CD14-positive monocyte (primary cell): ENCODE results near the gene RTP3. TPM values are rescaled to one million over a fixed set of nuclear protein-coding genes. Genes with fewer than 3 reads are reported as not detected.

Experiments
- DNase-seq, 3 donors: peaks; one replicate each; pipeline ENCODE4 v3.0.0-alpha.2; 2011 to 2022
- H2AFZ ChIP-seq: 2 replicates; pipeline ENCODE4 v1.6.0; 2012; ENCODE audit warnings: mild to moderate bottlenecking, low read depth, low read length, inconsistent platforms; ENCODE audit not compliant: insufficient read depth, poor library complexity, severe bottlenecking
- H3K27ac ChIP-seq, 2 donors: 1 replicate in 1 of 2; 2 replicates in 1 of 2; pipeline ENCODE4 v1.5.1; 2012 to 2013; ENCODE audit warnings: low read length in 2 of 2, control low read depth in 1 of 2, inconsistent platforms in 1 of 2, low read depth in 1 of 2, mild to moderate bottlenecking in 1 of 2
- H3K27me3 ChIP-seq, 2 donors: one replicate each; pipeline versions ENCODE4 v1.6.0 to v1.6.1; 2011 to 2013; ENCODE audit warnings: low read length in 2 of 2; ENCODE audit not compliant: control insufficient read depth in 2 of 2, insufficient read depth in 2 of 2
- H3K36me3 ChIP-seq, 2 donors: replicated peaks in 1 of 2; 1 replicate in 1 of 2; 2 replicates in 1 of 2; pipeline versions ENCODE4 v1.5.1 to v1.6.1; 2012 to 2013; ENCODE audit warnings: low read length in 2 of 2, control low read depth in 1 of 2, inconsistent platforms in 1 of 2, mild to moderate bottlenecking in 1 of 2; ENCODE audit not compliant: insufficient read depth in 2 of 2, control insufficient read depth in 1 of 2
- H3K4me1 ChIP-seq, 2 donors: 1 replicate in 1 of 2; 2 replicates in 1 of 2; pipeline versions ENCODE4 v1.5.1 to v1.6.1; 2012 to 2013; ENCODE audit warnings: low read length in 2 of 2, control low read depth in 1 of 2, inconsistent platforms in 1 of 2, mild to moderate bottlenecking in 1 of 2, moderate library complexity in 1 of 2; ENCODE audit not compliant: insufficient read depth in 2 of 2, control insufficient read depth in 1 of 2
- H3K4me2 ChIP-seq: replicated peaks from 2 replicates; pipeline ENCODE3; 2012; ENCODE audit warnings: low read length, moderate library complexity, mild to moderate bottlenecking; ENCODE audit not compliant: poor library complexity, severe bottlenecking; ENCODE audit errors: extremely low read depth
- H3K4me3 ChIP-seq, 3 experiments: fragments of 200-600 bp in 1 of 3; sonication (generic) in 1 of 3; replicated peaks in 1 of 3; 1 replicate in 2 of 3; 2 replicates in 1 of 3; pipeline ENCODE4 v1.5.1; 2011 to 2013; ENCODE audit warnings: low read length in 3 of 3, mild to moderate bottlenecking in 3 of 3, control low read depth in 2 of 3, low read depth in 2 of 3, inconsistent platforms in 1 of 3, moderate library complexity in 1 of 3
- H3K79me2 ChIP-seq: 2 replicates; pipeline ENCODE4 v1.6.0; 2012; ENCODE audit warnings: mild to moderate bottlenecking, control low read depth, inconsistent platforms, low read length, moderate library complexity; ENCODE audit not compliant: insufficient read depth
- H3K9ac ChIP-seq: 2 replicates; pipeline ENCODE4 v1.6.0; 2017; ENCODE audit warnings: low read length, mild to moderate bottlenecking; ENCODE audit not compliant: insufficient read depth, poor library complexity, severe bottlenecking
- H3K9me3 ChIP-seq, 2 donors: replicated peaks in 1 of 2; 1 replicate in 1 of 2; 2 replicates in 1 of 2; pipeline versions ENCODE4 v1.5.1 to v1.6.1; 2012 to 2013; ENCODE audit warnings: low read length in 2 of 2, control low read depth in 1 of 2; ENCODE audit not compliant: control insufficient read depth in 1 of 2, insufficient read depth in 1 of 2
- H4K20me1 ChIP-seq: 2 replicates; pipeline ENCODE4 v1.6.0; 2012; ENCODE audit warnings: mild to moderate bottlenecking, low read length, control low read depth, moderate library complexity; ENCODE audit not compliant: insufficient read depth
- H3K27ac Mint-ChIP-seq, 7 donors: one replicate each; pipeline ENCODE4 v1.8.0; 2020; ENCODE audit warnings: mild to moderate bottlenecking in 7 of 7, mixed read lengths in 7 of 7, moderate library complexity in 6 of 7, inconsistent platforms in 2 of 7
- H3K27me3 Mint-ChIP-seq, 3 donors: one replicate each; pipeline ENCODE4 v1.8.0; 2021 to 2022; ENCODE audit warnings: low read depth in 3 of 3, mild to moderate bottlenecking in 3 of 3, mixed read lengths in 3 of 3, moderate library complexity in 3 of 3, inconsistent platforms in 1 of 3
- H3K36me3 Mint-ChIP-seq, 2 donors: one replicate each; pipeline ENCODE4 v1.8.0; 2020; ENCODE audit warnings: mixed read lengths in 2 of 2, inconsistent platforms in 1 of 2, mild to moderate bottlenecking in 1 of 2
- H3K4me1 Mint-ChIP-seq: one replicate; pipeline ENCODE4 v1.8.0; 2020; ENCODE audit warnings: mild to moderate bottlenecking, mixed read lengths
- H3K4me3 Mint-ChIP-seq, 2 donors: one replicate each; pipeline ENCODE4 v1.8.0; 2020; ENCODE audit warnings: mild to moderate bottlenecking in 2 of 2, mixed read lengths in 2 of 2, moderate library complexity in 1 of 2
- H3K9me3 Mint-ChIP-seq, 7 donors: one replicate each; pipeline ENCODE4 v1.8.0; 2020 to 2022; ENCODE audit warnings: mixed read lengths in 7 of 7, mild to moderate bottlenecking in 6 of 7, moderate library complexity in 6 of 7, inconsistent platforms in 2 of 7
- CTCF ChIP-seq: fragments of 200-600 bp; IDR thresholded peaks from one replicate; pipeline ENCODE4 v1.8.0; 2022; ENCODE audit warnings: antibody characterized with exemption, mild to moderate bottlenecking
- WGBS: methylation state at CpG from one replicate; pipeline ENCODE4 v1.1.5; 2013; ENCODE audit warnings: missing lambda C conversion rate; ENCODE audit not compliant: insufficient coverage; 5-methylcytosine and 5-hydroxymethylcytosine counted together
- intact Hi-C, 2 donors: fragments of 100-400 bp; cut with micrococcal nuclease; formaldehyde crosslinking; loops; one replicate each; pipeline versions ENCODE4 v1.15.0 to v1.15.1; 2023
- polyA plus RNA-seq, 3 donors: library from polyadenylated mRNA; depleted of rRNA in 1 of 3; unstranded in 2 of 3; stranded (reverse) in 1 of 3; fragments of 300-500 nt in 2 of 3; fragments of >200 nt in 1 of 3; fragmentation: Illumina TruSeq in 2 of 3; gene quantifications; 1 replicate in 2 of 3; 2 replicates in 1 of 3; pipeline ENCODE4 v1.2.3, GENCODE V29; 2012 to 2021

RTP3 gene
- polyA plus RNA-seq, 3 donors: not detected

GRCh38 chr3:46506526-46506925 lies 8.8 kb downstream of the RTP3 start:
- Mint-ChIP-seq H3K9me3 (peaks cover 0 to 1% (median 0%) of the 10 kb centered on the region in 7 donors), H3K27ac (no peak overlapping the region), H3K4me3 (no peak overlapping the region), H3K4me1 (peaks cover 2% of the 10 kb centered on the region), H3K27me3 (peaks cover 2 to 10% (median 7%) of the 10 kb centered on the region in 3 donors), H3K36me3 (no peaks in the 10 kb centered on the region)
- H3K27me3 ChIP-seq: no peaks in the 10 kb centered on the region
- no peaks in the 10 kb centered on the region for H3K9me3 ChIP-seq
- H3K36me3 ChIP-seq: no peaks in the 10 kb centered on the region
- H3K4me3 ChIP-seq: no peak overlapping the region
- H3K79me2 ChIP-seq: no peaks in the 10 kb centered on the region
- H3K4me1 ChIP-seq: no peaks in the 10 kb centered on the region
- H2AFZ ChIP-seq: no peak overlapping the region
- DNase-seq: no peak
- TF ChIP-seq CTCF: no peak
- H4K20me1 ChIP-seq: no peaks in the 10 kb centered on the region
- no peak overlapping the region for H3K9ac ChIP-seq
- WGBS: 96% methylated on average over 3 of the region's 3 CpGs
- intact Hi-C loops: no loop called here
- no peak overlapping the region for H3K27ac ChIP-seq
- no peak overlapping the region for H3K4me2 ChIP-seq

GRCh38 chr3:46508850-46509591 lies 11.2 kb downstream of the RTP3 start:
- no peak overlapping the region for H2AFZ ChIP-seq
- no peaks in the 10 kb centered on the region for H3K9me3 ChIP-seq
- no peaks in the 10 kb centered on the region for H4K20me1 ChIP-seq
- no peaks in the 10 kb centered on the region for H3K4me1 ChIP-seq
- no peaks in the 10 kb centered on the region for H3K79me2 ChIP-seq
- H3K27ac Mint-ChIP-seq: no peak overlapping the region
- H3K36me3 Mint-ChIP-seq: no peaks in the 10 kb centered on the region
- TF ChIP-seq CTCF: no peak
- no peak overlapping the region for H3K4me3 Mint-ChIP-seq
- H3K27me3 ChIP-seq: no peaks in the 10 kb centered on the region
- no peak overlapping the region for H3K9ac ChIP-seq
- H3K4me1 Mint-ChIP-seq: no peaks in the 10 kb centered on the region
- H3K4me3 ChIP-seq: no peak overlapping the region
- H3K27ac ChIP-seq: no peak overlapping the region
- no peaks in the 10 kb centered on the region for H3K36me3 ChIP-seq
- WGBS: 100% methylated on average over 2 of the region's 4 CpGs
- H3K9me3 Mint-ChIP-seq: peaks cover 0 to 1% (median 0%) of the 10 kb centered on the region in 7 donors
- H3K27me3 Mint-ChIP-seq: peaks cover 0 to 8% (median 7%) of the 10 kb centered on the region in 3 donors
- intact Hi-C loops: no loop called here
- H3K4me2 ChIP-seq: no peak overlapping the region
- no peak for DNase-seq
